Measurements from ENCODE around the gene IL27RA.

GRCh38 chr19:14006085-14006765, 25.3 kb upstream of the IL27RA start, which contains the start of gene RFX1:
- TF ChIP-seq CTCF (IDR thresholded peaks at IDR 0.05) = peak in 1 of 3 experiments; percentile 44
- TF ChIP-seq POLR2A (IDR thresholded peaks at IDR 0.05; ENCODE audit: low read depth) = no peak

All from esophagus muscularis mucosa (tissue), 3 donors.